Activated CD4-positive, alpha-beta T cell treated with anti-CD3 and anti-CD28 coated beads for 4 hours (primary cell): Measurements from ENCODE around the gene SLC4A11.
A peak's percentile ranks its signal among the peaks of the same experiment; 100 is the strongest.

Source experiments
- DNase-seq, 2 donors: peaks; one replicate each; pipeline ENCODE4 v3.0.0-alpha.2; 2020

The SLC4A11 gene

DNA sequence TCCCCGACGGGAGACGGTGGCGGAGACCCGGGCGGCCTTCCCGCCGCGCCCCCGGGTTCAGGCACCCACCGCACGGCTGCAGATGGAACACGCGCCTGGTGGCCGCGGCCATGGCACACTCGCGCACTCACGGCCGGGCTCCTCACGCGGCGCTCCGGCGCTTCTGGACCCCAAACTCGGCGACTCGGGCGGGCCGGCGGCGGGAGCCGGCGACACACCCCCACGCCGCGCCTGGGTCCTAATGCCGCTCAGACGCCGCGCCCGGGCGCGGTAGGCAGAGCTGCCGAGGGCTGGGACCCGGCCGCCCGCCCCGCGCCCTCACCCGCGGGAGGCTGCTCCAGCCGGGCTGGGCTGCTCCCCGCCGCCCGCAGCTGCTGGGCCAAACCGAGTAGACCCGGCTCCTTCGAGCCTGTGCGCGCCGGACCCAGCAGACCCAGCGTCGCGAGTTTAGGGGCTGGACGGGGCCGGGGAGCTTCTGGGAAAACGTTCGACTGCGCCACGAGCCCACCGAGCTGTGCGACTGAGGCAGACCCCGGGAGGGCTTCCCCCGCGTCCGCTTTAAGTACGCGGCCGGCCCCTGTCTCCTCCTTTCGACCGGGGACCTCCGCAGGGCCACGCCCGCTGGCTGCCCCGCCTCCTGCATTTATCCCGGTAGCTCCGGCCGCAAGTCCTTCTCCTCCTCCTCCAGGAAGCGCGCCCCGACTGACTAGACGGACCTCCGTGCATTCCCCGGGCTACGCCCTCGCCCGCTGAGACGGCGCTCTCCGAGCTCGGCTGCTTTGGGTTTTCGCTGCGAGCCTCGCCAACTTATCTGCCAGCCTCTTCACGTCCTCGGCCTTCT, at the start of gene SLC4A11:
Gene SLC4A11, minus strand, starts transcription at position 165 of the 841 bp plus-strand sequence. Its CDS starts 53 bp downstream, at position 112.
- peak in 1 of 2 donors; percentile 19 for DNase-seq

DNA sequence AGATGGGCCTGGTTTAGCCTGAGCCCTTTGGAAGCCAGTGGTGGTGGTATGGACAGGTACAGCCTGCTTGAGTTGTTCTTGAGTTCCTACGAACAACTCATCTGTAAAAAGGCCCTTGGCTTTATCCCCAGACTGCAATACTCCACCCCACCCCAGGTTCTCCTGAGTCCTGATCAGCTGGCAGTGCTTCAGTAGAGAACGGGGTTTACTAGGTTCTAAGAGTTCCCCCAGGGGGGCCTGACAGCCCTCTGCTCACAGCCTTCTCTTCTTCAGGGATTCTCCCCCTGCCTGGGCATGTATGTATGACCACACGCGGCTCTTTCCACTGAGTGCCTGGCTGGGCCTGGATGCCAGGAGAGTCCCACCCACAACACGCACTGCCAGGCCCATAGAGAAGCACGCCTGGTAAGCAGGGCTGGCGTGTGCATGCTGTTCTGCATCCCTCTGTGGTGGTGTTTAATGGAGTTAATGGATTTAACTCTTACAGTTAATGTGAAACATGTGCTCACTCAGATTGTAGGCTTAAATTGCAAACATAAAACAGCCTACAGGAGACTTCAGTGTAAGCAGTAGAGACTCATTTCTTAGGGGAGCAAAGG, 44.3 kb upstream of the SLC4A11 start:
- DNase-seq = no peak

- no peak for DNase-seq
These were observed 43.6 kb upstream of the SLC4A11 start for GRCh38 chr20:3282271-3283221.

GRCh38 chr20:3281437-3281836, 42.4 kb upstream of the SLC4A11 start:
- no peak for DNase-seq

GRCh38 chr20:3279761-3280160, 40.8 kb upstream of the SLC4A11 start:
- DNase-seq = no peak

DNA sequence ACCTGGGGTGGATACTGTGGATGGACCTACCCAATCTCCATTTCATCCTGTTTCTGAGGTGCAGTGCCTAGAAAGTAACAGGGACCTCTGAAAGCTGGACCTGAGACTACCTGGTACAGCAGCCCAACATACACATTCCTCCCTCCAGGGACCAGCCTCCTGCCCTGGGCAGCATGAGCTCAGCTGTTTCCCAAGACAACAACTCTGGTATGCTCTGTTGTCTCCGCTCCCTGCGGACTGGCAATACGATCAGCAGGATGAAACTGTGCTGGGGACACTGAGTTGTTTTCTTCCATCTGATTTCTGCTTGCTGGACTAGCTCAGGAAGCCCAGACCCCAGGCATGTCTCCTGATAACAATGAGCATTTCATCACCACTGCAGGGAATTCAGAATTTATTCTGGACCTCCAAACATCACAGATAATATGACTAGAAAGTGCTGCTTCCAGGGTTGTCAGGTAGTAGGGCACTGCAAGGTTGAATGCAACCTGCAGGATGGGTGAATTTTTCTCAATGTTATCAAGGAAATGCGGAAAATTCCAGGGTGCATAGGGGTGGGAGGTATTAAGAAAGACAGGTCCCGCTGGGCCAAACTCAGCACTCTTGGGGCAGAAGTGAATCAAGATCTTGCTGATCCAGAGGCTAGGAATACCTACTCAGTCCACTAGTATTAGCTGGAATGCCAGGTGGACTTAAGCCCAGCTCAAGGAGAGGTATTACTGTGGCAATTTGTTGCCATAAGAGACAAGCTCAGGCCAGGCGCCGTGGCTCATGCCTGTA, 38.9 kb upstream of the SLC4A11 start:
- no peak for DNase-seq

DNA sequence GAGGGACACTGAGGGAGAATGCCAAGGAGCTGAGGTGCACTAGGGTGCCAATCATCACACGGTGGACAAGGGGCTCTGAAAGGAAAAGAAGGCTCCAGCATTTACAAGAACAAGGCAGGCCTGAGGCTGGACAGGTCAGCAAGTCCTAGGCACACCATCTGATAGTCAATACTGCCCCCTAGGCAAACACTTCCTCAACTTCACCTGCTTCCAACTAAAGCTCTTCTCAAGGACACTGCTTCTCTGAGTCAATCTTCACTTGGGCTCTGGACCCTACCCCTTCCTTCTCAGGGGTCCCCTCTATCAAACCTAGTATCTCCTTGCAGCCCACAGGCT, 37.7 kb upstream of the SLC4A11 start:
- DNase-seq = no peak

DNA sequence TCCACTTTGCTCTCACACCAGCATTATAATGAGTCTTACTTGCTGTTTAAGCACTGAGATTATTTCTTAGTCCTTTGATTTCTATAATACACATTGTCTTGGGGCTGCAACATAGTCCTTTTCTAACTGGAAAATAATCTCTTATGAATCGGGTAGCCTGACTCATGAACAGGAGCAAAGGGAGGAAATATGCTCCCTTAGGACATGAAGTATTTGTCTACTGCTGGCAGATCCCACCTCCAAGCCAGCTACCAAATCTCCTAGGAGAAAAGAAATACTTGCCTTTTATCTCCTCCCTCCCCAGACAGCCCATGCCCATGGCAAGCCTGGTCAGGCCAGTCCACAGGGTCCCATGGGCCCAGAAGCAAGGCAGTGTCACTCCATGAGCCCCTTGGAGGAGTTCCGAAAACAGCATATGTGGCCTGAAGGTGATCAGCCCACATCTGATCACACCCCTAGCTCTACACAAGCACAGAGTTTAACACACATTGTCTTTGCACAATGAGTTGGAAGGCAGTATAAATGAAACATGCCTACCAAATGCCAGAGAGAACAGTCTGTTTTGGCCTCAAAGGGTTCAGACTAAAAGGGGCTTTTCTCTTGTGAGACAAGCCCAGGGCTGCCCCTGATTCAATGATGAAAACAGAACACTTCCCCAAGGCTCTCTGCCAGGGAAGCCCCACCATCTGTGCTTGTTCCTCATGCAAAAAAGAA, 37.1 kb upstream of the SLC4A11 start:
- DNase-seq = no peak

DNA sequence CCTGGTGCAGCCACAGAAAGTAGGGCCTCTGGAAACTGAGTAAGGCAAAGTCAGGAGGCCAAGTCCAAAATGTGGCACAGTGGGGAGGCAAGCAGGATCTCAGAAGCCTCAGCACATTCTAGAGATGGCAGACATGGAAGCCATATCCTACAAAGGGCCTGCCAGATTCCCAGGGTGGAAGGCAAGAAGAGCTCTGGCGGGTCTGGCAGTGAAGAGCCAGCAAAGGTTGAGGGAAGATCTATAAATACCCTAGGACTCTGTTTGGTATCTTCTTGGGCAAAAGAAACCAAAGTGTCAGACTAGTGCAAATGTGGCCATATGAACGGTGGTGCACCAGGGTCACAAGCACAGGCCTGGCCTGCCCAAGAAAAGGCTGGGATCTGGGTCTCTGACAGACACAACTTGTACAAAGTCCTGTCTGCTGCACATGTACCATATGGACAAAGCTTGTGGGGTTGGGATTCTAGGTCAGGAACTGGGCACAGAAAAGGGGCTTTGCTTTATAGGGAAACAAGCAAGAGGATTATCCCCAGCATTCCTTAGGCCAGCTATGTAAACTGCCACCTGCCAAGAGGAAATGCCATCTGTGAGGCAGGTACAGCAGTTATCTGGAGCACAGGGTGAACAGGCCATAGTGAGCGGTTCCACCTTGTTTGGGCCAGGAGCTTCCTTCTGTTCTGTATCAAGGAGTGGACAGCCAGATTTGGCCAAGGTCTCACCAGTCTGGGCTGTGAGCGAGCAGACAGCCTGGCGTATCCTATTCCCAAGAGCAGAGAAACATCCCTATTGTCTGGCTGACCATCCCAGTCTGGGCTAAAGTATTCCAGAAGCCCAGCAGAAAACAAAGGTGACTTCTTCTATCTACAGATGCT, 36.3 kb upstream of the SLC4A11 start:
- DNase-seq = no peak

GRCh38 chr20:3273371-3273770, 34.4 kb upstream of the SLC4A11 start:
- DNase-seq = no peak

GRCh38 chr20:3270051-3270450, 31.1 kb upstream of the SLC4A11 start:
- no peak for DNase-seq

DNA sequence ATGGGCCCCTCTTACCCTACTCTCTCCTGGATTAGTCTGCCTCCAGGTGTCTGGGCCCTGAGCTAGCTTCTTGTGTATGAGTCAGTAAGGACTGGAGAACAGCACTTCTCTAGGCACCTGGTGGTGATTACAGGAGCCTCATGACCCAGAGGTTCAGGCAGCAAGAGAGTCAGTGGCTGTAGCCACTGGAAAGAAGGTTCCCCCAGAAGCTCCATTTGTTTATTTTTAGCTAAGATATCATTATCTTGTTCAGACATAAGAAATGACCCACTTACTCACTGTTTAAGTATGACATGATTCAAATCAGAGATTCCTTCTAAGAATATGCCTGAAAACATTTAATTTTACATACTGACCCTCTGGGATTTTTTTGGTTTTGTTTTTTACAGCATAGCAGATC, 23.6 kb upstream of the SLC4A11 start:
- DNase-seq = no peak

GRCh38 chr20:3258429-3258828, 19.4 kb upstream of the SLC4A11 start:
- no peak for DNase-seq

DNA sequence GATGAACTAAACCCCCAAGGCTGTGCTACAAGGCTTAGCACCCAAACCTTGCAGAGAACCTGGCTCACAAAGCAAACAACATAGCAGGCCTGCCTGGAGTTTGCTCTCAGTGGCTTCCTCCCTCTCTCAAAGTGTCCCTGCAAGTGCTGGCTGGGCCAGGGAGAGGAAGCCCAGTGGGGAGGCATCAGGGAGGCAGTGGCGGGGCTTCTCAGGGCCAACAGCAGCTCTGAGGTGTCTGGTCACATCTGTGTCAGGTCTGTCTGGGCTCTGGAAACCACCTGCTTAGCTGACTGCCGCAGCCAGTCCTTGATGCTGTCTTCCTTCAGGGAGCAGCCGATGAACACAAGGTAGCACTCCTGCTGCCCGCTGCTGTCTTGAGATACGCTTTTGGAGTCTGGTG, 16.7 kb upstream of the SLC4A11 start:
- DNase-seq = no peak

GRCh38 chr20:3251806-3252205, 12.8 kb upstream of the SLC4A11 start:
- DNase-seq = no peak

DNA sequence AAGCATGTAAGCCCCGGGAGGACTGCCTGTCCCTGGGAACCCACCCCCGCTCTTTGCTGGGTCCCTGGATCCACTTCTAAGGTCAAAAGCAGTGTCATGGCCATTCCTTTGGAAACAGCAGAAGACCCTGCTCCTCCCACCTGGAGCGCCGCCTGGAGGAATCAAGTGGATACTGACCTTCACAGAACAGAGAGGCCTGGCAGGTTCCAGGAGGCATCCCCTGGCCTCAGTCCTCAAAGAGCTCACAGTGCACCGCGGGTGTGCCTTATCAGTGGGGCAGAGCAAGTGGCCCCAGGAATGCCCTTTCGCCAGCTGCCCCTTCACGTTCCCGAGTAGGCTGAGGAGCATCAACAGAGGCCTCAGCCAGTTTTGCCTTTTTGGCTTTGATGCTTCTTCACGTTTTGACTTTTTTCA, 11.1 kb upstream of the SLC4A11 start:
- DNase-seq = no peak

DNA sequence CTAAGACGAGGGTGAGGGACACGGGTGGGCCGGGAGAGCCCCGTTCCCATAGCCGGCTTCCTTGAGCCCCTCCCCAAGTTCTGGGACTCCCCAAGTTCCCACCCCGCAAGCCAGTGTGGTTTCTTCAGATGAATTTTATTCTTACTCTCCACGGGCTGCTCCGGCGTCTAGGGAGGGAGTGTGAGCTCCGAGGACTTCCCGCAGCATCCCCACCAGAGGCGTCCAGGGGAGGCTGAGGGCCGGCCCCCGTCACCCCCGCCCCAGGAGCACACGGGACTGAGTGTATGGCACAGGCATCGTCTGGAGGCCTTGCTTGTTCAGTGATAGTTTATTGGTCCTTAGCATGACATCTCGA, 10.0 kb upstream of the SLC4A11 start:
- DNase-seq = no peak

DNA sequence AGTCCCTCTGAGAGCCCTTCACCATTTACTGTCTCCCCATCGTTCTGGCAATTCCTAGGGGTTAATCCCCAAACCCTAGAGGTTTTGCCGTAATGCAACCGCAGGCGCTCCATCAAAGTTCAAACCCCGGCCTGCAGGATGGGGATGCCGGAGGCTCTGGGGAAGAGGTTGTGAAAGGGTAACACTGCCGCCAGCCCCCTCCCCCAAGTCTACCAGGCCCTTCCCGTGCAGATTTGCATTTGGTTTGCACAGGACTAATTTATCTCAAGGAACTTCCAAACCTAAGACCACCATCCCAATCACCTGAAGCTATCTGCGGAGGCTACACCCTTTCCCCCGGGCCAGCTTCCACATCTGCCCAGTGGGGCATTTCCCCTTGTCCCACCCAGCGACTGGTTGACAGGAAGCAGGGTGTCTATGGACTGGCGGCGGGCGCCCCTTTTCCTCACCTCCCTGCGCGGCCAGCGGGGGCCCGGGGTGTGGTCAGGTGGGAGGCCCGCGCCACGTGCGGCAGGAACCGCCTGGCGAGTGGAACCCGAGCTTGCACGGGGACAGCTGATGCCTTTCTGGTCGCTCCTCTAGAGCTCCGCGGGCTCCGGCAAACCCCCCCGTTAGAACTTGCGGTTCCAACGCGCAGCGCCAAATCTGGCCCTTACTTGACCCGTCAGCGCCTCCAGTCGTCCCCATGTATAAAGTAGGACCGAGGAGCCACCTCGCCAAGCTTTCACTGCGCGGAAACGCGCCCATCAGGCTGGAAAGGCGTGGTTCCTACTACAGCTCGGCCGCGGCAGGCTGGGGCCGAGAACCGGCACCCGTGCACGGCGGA, 9.4 kb upstream of the SLC4A11 start:
- no peak for DNase-seq

- no peak for DNase-seq
These were observed 8.6 kb upstream of the SLC4A11 start for GRCh38 chr20:3247638-3248037.

DNA sequence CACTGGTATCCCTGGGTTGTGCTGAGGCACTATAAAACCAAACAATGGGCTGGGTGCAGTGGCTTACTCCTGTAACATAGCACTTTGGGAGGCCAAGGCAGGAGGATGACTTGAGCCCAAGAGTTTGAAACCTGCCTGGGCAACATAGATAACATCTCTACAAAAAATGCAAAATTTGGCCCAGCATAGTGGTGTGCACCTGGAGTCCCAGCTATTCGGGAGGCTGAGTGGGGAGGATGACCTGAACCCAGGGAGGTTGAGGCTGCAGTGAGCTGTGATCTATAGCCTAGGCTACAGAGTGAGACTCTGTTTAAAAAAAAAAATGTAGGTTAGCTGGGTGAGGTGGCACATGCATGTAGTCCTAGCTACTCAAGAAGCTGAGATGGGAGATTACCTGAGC, 7.7 kb upstream of the SLC4A11 start:
- no peak for DNase-seq
